WTC11 (cell line): Measurements from ENCODE around the gene GPR183. TPM values are rescaled to one million over a fixed set of nuclear protein-coding genes. Genes with fewer than 3 reads are reported as not detected.

Experiments
- ATAC-seq: fragments of 200-7000 bp; cut with Tn5 transposase; 2 replicates; pipeline ENCODE4 v1.10.0; 2021; ENCODE audit warnings: mild to moderate bottlenecking, moderate library complexity
- CTCF ChIA-PET: fragments of 300-600 bp; sonication (Branson Sonifier 250); formaldehyde crosslinking; loops from one replicate; lab custom pipeline; 2021; ENCODE audit warnings: antibody characterized with exemption; lab: Charles Lee
- POLR2A ChIA-PET: fragments of 350-600 bp; sonication (Branson Sonifier 250); formaldehyde crosslinking; loops from one replicate; lab custom pipeline; 2021; ENCODE audit warnings: antibody characterized with exemption; lab: Charles Lee
- DNase-seq: peaks from one replicate; pipeline ENCODE4 v3.0.0; 2021; ENCODE audit warnings: low spot score
- H3K27ac Mint-ChIP-seq: 2 replicates; pipeline ENCODE4 v1.8.0; 2021; ENCODE audit warnings: mixed read lengths
- H3K27me3 Mint-ChIP-seq: 2 replicates; pipeline ENCODE4 v1.8.0; 2021; ENCODE audit warnings: low read depth, mild to moderate bottlenecking, moderate library complexity, mixed read lengths
- H3K36me3 Mint-ChIP-seq: 2 replicates; pipeline ENCODE4 v1.8.0; 2021; ENCODE audit warnings: mixed read lengths
- H3K4me1 Mint-ChIP-seq: 2 replicates; pipeline ENCODE4 v1.8.0; 2022; ENCODE audit warnings: mixed read lengths
- H3K4me3 Mint-ChIP-seq: 2 replicates; pipeline ENCODE4 v1.8.0; 2021; ENCODE audit warnings: mild to moderate bottlenecking, moderate library complexity, mixed read lengths
- H3K9me3 Mint-ChIP-seq: 2 replicates; pipeline ENCODE4 v1.8.0; 2021; ENCODE audit warnings: mixed read lengths
- ELF4 ChIP-seq: sonication (generic); formaldehyde crosslinking; IDR thresholded peaks from 2 replicates; pipeline ENCODE4 v1.8.1; 2022; ENCODE audit warnings: low read depth, mild to moderate bottlenecking, moderate library complexity, missing genetic modification reagents
- FOXJ3 ChIP-seq: sonication (generic); formaldehyde crosslinking; IDR thresholded peaks from 2 replicates; pipeline ENCODE4 v1.9.0; 2021; ENCODE audit warnings: missing genetic modification reagents, mild to moderate bottlenecking, borderline replicate concordance
- GRHL2 ChIP-seq: fragments of 250-450 bp; sonication (Bioruptor Pico); IDR thresholded peaks from 2 replicates; pipeline ENCODE4 v1.8.0; 2022; ENCODE audit warnings: mild to moderate bottlenecking, moderate library complexity; ENCODE audit not compliant: insufficient replicate concordance, severe bottlenecking
- IRF2 ChIP-seq: sonication (generic); formaldehyde crosslinking; IDR thresholded peaks from 2 replicates; pipeline ENCODE4 v1.8.0; 2022; ENCODE audit warnings: low read depth, missing genetic modification reagents, borderline replicate concordance
- JUN ChIP-seq: sonication (generic); formaldehyde crosslinking; IDR thresholded peaks from 2 replicates; pipeline ENCODE4 v1.8.0; 2023; ENCODE audit warnings: mild to moderate bottlenecking, missing genetic modification reagents
- MXD4 ChIP-seq: fragments of 250-450 bp; sonication (Bioruptor Pico); IDR thresholded peaks from 2 replicates; pipeline ENCODE4 v1.8.0; 2021; ENCODE audit warnings: mild to moderate bottlenecking, moderate library complexity, borderline replicate concordance
- RELA ChIP-seq: sonication (generic); formaldehyde crosslinking; IDR thresholded peaks from 2 replicates; pipeline ENCODE4 v1.8.1; 2022; ENCODE audit warnings: missing genetic modification reagents, mild to moderate bottlenecking, borderline replicate concordance
- SMAD3 ChIP-seq: sonication (generic); formaldehyde crosslinking; IDR thresholded peaks from 2 replicates; pipeline ENCODE4 v1.8.0; 2022; ENCODE audit warnings: missing genetic modification reagents, mild to moderate bottlenecking, borderline replicate concordance
- SMAD4 ChIP-seq: sonication (generic); formaldehyde crosslinking; IDR thresholded peaks from 2 replicates; pipeline ENCODE4 v1.8.0; 2022; ENCODE audit warnings: mild to moderate bottlenecking, missing genetic modification reagents
- TEAD1 ChIP-seq: sonication (generic); formaldehyde crosslinking; IDR thresholded peaks from 2 replicates; pipeline ENCODE4 v1.8.0; 2022; ENCODE audit warnings: mild to moderate bottlenecking, missing genetic modification reagents
- ZNF138 ChIP-seq: sonication (generic); formaldehyde crosslinking; conservative IDR thresholded peaks from 2 replicates; pipeline ENCODE4 v1.8.1; 2022; ENCODE audit warnings: mild to moderate bottlenecking, moderate library complexity, missing genetic modification reagents
- ZNF671 ChIP-seq: fragments of 250-450 bp; sonication (Bioruptor Pico); IDR thresholded peaks from 2 replicates; pipeline ENCODE4 v1.8.0; 2021; ENCODE audit warnings: mild to moderate bottlenecking
- total RNA-seq: library from RNA; stranded (reverse); gene quantifications from 3 replicates; pipeline ENCODE4 v1.2.3, GENCODE V29; 2021
- TF ChIP-seq, protein P1 (sequence below): sonication (generic); formaldehyde crosslinking; IDR thresholded peaks from 2 replicates; pipeline ENCODE4 v1.8.1; 2023; ENCODE audit warnings: mild to moderate bottlenecking, missing genetic modification reagents, borderline replicate concordance
- TF ChIP-seq, protein P2 (sequence below): sonication (generic); formaldehyde crosslinking; IDR thresholded peaks from 2 replicates; pipeline ENCODE4 v1.8.1; 2022; ENCODE audit warnings: low read depth, missing genetic modification reagents, borderline replicate concordance
- TF ChIP-seq, protein P3 (sequence below): fragments of 250-450 bp; sonication (Bioruptor Pico); conservative IDR thresholded peaks from 2 replicates; pipeline ENCODE4 v1.9.0; 2021; ENCODE audit warnings: mild to moderate bottlenecking
- TF ChIP-seq, protein P4 (sequence below): sonication (generic); formaldehyde crosslinking; IDR thresholded peaks from 2 replicates; pipeline ENCODE4 v1.8.1; 2022; ENCODE audit warnings: mild to moderate bottlenecking, missing genetic modification reagents, moderate library complexity, borderline replicate concordance
- TF ChIP-seq, protein P5 (sequence below): fragments of 250-450 bp; sonication (Bioruptor Pico); IDR thresholded peaks from 2 replicates; pipeline ENCODE4 v1.9.0; 2021; ENCODE audit warnings: mild to moderate bottlenecking
- TF ChIP-seq, protein P6 (sequence below): fragments of 250-450 bp; sonication (Bioruptor Pico); IDR thresholded peaks from 2 replicates; pipeline ENCODE4 v1.9.0; 2021; ENCODE audit warnings: moderate library complexity, mild to moderate bottlenecking, inconsistent platforms, borderline replicate concordance

GPR183 gene
- total RNA-seq, 1 experiment from 2014 or later: 0.13 TPM

DNA sequence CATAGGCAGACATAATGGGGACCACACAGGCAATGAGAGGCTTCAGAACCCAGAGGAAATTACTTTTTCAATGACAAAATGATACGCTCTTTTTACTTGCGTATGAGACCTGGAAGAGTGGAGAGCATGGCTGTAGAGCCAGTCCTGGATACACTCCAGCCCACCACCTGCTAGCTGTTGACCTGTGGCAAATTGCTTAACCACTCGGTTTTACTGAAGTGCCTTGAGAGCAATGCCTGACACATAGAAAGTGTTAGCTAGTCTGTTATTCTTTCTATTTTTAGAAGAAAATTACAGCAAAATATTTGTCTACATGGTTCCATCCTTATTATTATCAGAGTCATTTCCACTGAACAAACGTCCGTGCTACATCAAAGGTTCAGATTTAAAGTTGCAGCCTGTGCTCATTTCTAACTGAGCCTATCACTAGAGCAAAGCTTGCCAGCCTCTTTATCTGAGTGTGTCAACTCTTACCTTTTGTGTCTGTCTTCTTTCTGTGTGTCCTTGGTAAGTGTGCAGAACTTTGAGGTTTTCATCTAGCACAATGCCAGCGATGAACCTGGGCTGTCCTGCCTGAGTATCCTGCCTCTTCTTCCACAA, 9.6 kb upstream of the GPR183 start (continued):
- TF ChIP-seq SMAD4 (CRISPR knock-in tag): no peak

DNA sequence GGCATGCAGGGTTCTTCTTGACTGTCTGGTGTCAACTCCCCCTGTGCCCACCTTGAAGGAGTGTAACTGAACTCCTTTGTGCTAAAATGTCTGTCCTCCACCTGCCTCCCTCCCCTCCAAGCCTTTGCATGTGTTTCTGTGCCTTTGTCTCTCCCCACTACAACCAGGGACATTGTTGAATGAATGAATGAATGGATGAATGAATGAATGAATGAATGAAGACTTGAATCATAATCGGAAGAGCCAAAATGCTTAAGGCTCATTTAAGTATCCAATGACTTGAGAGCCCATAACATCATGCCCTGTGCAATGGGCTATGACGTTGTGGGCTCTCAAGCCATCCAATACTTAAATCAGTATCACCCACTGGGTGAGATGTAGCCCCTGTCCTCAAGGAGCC, 9.0 kb upstream of the GPR183 start:
- TF ChIP-seq ZNF138 (no peak), IRF2 (CRISPR knock-in tag) (no peak), ELF4 (CRISPR knock-in tag) (no peak), JUN (no peak), GRHL2 (CRISPR knock-in tag) (no peak), SMAD3 (CRISPR knock-in tag) (no peak), ZNF671 (CRISPR knock-in tag) (no peak), TEAD1 (no peak), RELA (CRISPR knock-in tag) (no peak), MXD4 (CRISPR knock-in tag) (no peak), FOXJ3 (no peak)
- TF ChIP-seq, protein P1, sequence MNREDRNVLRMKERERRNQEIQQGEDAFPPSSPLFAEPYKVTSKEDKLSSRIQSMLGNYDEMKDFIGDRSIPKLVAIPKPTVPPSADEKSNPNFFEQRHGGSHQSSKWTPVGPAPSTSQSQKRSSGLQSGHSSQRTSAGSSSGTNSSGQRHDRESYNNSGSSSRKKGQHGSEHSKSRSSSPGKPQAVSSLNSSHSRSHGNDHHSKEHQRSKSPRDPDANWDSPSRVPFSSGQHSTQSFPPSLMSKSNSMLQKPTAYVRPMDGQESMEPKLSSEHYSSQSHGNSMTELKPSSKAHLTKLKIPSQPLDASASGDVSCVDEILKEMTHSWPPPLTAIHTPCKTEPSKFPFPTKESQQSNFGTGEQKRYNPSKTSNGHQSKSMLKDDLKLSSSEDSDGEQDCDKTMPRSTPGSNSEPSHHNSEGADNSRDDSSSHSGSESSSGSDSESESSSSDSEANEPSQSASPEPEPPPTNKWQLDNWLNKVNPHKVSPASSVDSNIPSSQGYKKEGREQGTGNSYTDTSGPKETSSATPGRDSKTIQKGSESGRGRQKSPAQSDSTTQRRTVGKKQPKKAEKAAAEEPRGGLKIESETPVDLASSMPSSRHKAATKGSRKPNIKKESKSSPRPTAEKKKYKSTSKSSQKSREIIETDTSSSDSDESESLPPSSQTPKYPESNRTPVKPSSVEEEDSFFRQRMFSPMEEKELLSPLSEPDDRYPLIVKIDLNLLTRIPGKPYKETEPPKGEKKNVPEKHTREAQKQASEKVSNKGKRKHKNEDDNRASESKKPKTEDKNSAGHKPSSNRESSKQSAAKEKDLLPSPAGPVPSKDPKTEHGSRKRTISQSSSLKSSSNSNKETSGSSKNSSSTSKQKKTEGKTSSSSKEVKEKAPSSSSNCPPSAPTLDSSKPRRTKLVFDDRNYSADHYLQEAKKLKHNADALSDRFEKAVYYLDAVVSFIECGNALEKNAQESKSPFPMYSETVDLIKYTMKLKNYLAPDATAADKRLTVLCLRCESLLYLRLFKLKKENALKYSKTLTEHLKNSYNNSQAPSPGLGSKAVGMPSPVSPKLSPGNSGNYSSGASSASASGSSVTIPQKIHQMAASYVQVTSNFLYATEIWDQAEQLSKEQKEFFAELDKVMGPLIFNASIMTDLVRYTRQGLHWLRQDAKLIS (CRISPR knock-in tag): no peak
- TF ChIP-seq, protein P2, sequence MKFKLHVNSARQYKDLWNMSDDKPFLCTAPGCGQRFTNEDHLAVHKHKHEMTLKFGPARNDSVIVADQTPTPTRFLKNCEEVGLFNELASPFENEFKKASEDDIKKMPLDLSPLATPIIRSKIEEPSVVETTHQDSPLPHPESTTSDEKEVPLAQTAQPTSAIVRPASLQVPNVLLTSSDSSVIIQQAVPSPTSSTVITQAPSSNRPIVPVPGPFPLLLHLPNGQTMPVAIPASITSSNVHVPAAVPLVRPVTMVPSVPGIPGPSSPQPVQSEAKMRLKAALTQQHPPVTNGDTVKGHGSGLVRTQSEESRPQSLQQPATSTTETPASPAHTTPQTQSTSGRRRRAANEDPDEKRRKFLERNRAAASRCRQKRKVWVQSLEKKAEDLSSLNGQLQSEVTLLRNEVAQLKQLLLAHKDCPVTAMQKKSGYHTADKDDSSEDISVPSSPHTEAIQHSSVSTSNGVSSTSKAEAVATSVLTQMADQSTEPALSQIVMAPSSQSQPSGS (CRISPR knock-in tag): no peak
- TF ChIP-seq, protein P3, sequence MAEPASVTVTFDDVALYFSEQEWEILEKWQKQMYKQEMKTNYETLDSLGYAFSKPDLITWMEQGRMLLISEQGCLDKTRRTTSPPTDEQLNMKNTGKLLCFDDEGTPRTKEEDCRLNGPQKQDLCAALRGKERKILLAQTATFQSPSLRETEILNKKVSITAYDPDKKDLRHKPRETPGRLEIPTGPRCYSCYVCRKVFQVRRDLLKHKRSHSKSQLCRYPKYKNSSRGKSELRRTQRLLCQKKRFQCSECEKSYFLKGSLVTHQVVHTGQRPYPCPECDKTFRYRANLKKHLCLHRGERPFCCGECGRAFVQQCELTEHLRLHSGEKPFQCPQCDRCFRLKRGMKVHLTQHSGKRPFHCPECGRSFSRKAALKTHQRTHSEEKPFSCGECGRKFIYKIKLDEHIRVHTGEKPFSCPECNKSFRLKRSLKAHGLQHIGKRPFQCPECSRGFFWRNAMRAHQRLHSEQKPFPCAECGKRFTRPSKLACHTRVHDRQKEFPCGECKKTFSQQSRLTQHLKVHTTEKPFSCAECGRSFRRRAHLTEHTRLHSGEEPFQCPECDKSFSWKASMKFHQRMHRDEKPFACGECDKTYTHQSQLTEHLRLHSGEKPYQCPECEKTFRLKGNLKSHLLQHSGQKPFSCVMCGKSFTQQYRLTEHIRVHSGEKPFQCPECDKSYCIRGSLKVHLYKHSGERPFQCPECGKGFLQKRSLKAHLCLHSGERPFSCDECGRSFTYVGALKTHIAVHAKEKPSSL (CRISPR knock-in tag): no peak
- TF ChIP-seq, protein P4, sequence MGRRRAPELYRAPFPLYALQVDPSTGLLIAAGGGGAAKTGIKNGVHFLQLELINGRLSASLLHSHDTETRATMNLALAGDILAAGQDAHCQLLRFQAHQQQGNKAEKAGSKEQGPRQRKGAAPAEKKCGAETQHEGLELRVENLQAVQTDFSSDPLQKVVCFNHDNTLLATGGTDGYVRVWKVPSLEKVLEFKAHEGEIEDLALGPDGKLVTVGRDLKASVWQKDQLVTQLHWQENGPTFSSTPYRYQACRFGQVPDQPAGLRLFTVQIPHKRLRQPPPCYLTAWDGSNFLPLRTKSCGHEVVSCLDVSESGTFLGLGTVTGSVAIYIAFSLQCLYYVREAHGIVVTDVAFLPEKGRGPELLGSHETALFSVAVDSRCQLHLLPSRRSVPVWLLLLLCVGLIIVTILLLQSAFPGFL (CRISPR knock-in tag): no peak
- TF ChIP-seq, protein P5, sequence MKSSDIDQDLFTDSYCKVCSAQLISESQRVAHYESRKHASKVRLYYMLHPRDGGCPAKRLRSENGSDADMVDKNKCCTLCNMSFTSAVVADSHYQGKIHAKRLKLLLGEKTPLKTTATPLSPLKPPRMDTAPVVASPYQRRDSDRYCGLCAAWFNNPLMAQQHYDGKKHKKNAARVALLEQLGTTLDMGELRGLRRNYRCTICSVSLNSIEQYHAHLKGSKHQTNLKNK (CRISPR knock-in tag): no peak
- TF ChIP-seq, protein P6, sequence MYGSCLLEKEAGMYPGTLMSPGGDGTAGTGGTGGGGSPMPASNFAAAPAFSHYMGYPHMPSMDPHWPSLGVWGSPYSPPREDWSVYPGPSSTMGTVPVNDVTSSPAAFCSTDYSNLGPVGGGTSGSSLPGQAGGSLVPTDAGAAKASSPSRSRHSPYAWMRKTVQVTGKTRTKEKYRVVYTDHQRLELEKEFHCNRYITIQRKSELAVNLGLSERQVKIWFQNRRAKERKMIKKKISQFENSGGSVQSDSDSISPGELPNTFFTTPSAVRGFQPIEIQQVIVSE (CRISPR knock-in tag): no peak
- no peak for ATAC-seq

More for the DNA sequence above, 9.0 kb upstream of the GPR183 start:
- H3K4me1 Mint-ChIP-seq: peaks cover 23% of the 10 kb centered on the region
- no peaks in the 10 kb centered on the region for H3K9me3 Mint-ChIP-seq
- no peaks in the 10 kb centered on the region for H3K27me3 Mint-ChIP-seq
- peaks cover 16% of the 10 kb centered on the region for H3K36me3 Mint-ChIP-seq
- no peak overlapping the region for H3K27ac Mint-ChIP-seq
- ChIA-PET CTCF (no interaction called here), POLR2A (no interaction called here)
- H3K4me3 Mint-ChIP-seq: no peak overlapping the region
- DNase-seq: no peak
